PC-3 (cell line): ENCODE data around the gene PVR. TPM values are rescaled to one million over a fixed set of nuclear protein-coding genes. Genes with fewer than 3 reads are reported as not detected.

Experiments used
- ATAC-seq: fragments of 200-7000 bp; cut with Tn5 transposase; 2 replicates; pipeline ENCODE4 v1.9.1; 2020; ENCODE audit warnings: mild to moderate bottlenecking, moderate library complexity
- Bru-seq: library from RNA; stranded (reverse); fragments of 400-500 nt; gene quantifications from one replicate; lab custom pipeline; 2021; lab: Mats Ljungman, UMichigan
- BruChase-seq, 2 experiments: library from RNA; stranded (reverse); fragments of 400-500 nt; gene quantifications; one replicate each; lab custom pipeline; 2021; lab: Mats Ljungman, UMichigan
- BruUV-seq: library from RNA; stranded (reverse); fragments of 400-500 nt; replicated peaks from 2 replicates; lab custom pipeline; 2021; lab: Mats Ljungman, UMichigan
- CTCF ChIA-PET: fragments of 300-600 bp; sonication (Branson Sonifier 250); formaldehyde crosslinking; loops from one replicate; lab custom pipeline; 2022; ENCODE audit warnings: antibody characterized with exemption; lab: Charles Lee
- POLR2A ChIA-PET: fragments of 300-600 bp; sonication (Branson Sonifier 250); formaldehyde crosslinking; loops from one replicate; lab custom pipeline; 2022; ENCODE audit warnings: antibody characterized with exemption; ENCODE audit not compliant: unreplicated experiment; lab: Charles Lee
- DNase-seq: peaks from one replicate; pipeline ENCODE4 v3.0.0-alpha.2; 2015
- H2AFZ ChIP-seq: fragments of 300-600 bp; sonication (generic); 2 replicates; pipeline ENCODE4 v1.6.0; 2016; ENCODE audit warnings: antibody characterized with exemption, low read length
- H3F3A ChIP-seq: fragments of 300-600 bp; sonication (generic); one replicate; pipeline ENCODE4 v1.6.0; 2017; ENCODE audit warnings: antibody characterized with exemption, low read length, control low read depth, mild to moderate bottlenecking; ENCODE audit not compliant: unreplicated experiment
- H3K27ac ChIP-seq: fragments of 300-600 bp; sonication (generic); 2 replicates; pipeline ENCODE4 v1.5.1; 2016; ENCODE audit warnings: mild to moderate bottlenecking, low read length
- H3K27me3 ChIP-seq: fragments of 300-600 bp; sonication (generic); 2 replicates; pipeline ENCODE4 v1.6.1; 2016; ENCODE audit warnings: low read length, mixed read lengths
- H3K36me3 ChIP-seq: fragments of 300-600 bp; sonication (generic); 2 replicates; pipeline ENCODE4 v1.6.1; 2016; ENCODE audit warnings: low read depth, mixed run types, low read length, mixed read lengths
- H3K4me1 ChIP-seq: fragments of 300-600 bp; sonication (generic); 2 replicates; pipeline ENCODE4 v1.5.1; 2016; ENCODE audit warnings: low read length; ENCODE audit not compliant: insufficient read depth
- H3K4me2 ChIP-seq: fragments of 300-600 bp; sonication (generic); 2 replicates; pipeline ENCODE4 v1.6.0; 2016; ENCODE audit warnings: low read length
- H3K4me3 ChIP-seq: fragments of 300-600 bp; sonication (generic); 2 replicates; pipeline ENCODE4 v1.5.1; 2016; ENCODE audit warnings: mild to moderate bottlenecking, low read length, mixed read lengths
- H3K79me2 ChIP-seq: fragments of 300-600 bp; sonication (generic); 2 replicates; pipeline ENCODE4 v1.6.1; 2017; ENCODE audit warnings: low read length, mixed read lengths
- H3K9ac ChIP-seq: fragments of 300-600 bp; sonication (generic); 2 replicates; pipeline ENCODE4 v1.6.0; 2016; ENCODE audit warnings: mild to moderate bottlenecking, low read length
- H3K9me2 ChIP-seq: fragments of 300-600 bp; sonication (generic); replicated peaks from 2 replicates; pipeline ENCODE4 v1.6.1; 2016; ENCODE audit warnings: mixed run types, low read length, mixed read lengths
- H3K9me3 ChIP-seq: fragments of 300-600 bp; sonication (generic); 2 replicates; pipeline ENCODE4 v1.6.1; 2016; ENCODE audit warnings: low read length, mixed read lengths
- H4K20me1 ChIP-seq: fragments of 300-600 bp; sonication (generic); 2 replicates; pipeline ENCODE4 v1.6.1; 2016; ENCODE audit warnings: low read length, mixed read lengths
- CTCF ChIP-seq: fragments of 300-600 bp; sonication (generic); conservative IDR thresholded peaks from 2 replicates; pipeline ENCODE4 v1.5.1; 2017; ENCODE audit warnings: antibody characterized with exemption, low read depth, mild to moderate bottlenecking, low read length
- EZH2 ChIP-seq: fragments of 300-600 bp; sonication (generic); IDR thresholded peaks from one replicate; pipeline ENCODE4 v1.6.1; 2017; ENCODE audit warnings: antibody characterized with exemption, mild to moderate bottlenecking, low read length; ENCODE audit not compliant: unreplicated experiment
- EZH2phosphoT487 ChIP-seq: fragments of 300-600 bp; sonication (generic); IDR thresholded peaks from 2 replicates; pipeline ENCODE4 v1.6.1; 2018; ENCODE audit warnings: mild to moderate bottlenecking, antibody characterized with exemption, low read length, borderline replicate concordance
- intact Hi-C: fragments of 100-400 bp; cut with micrococcal nuclease; formaldehyde crosslinking; loops from 2 replicates; pipeline ENCODE4 v1.9.0; 2023
- long read RNA-seq: library from polyadenylated mRNA; unstranded; transcript quantifications from one replicate; pipeline ENCODE4 v2.0.0, GENCODE V29; 2021; ENCODE audit not compliant: unreplicated experiment
- total RNA-seq: library from RNA; depleted of rRNA; stranded (reverse); fragments of >200 nt; gene quantifications from 2 replicates; pipeline ENCODE4 v1.2.3, GENCODE V29; 2014; rRNA removed

PVR gene
- total RNA-seq (67.8 and 75.3 TPM in 2 replicates), Bru-seq, nascent RNA (percentile 90 among the genes with signal in this experiment), BruChase-seq, experiment 1, labeled RNA remaining after a 6-hour chase (percentile 95 among the genes with signal in this experiment), BruChase-seq, experiment 2, labeled RNA remaining after a 2-hour chase (percentile 93 among the genes with signal in this experiment)
- long read RNA-seq, transcript PVR-203 (8 exons, 3,078 nt) = minor isoform, 13 of 176 reads
- long read RNA-seq, transcript PVR-204 (6 exons, 1,344 nt) = minor isoform, 10 of 176 reads
- long read RNA-seq, transcript PVR-205 (8 exons, 3,325 nt) = major isoform, 52 of 176 reads
- long read RNA-seq, transcript PVR-202 (7 exons, 3,166 nt) = minor isoform, 5 of 176 reads
- long read RNA-seq, partial matches to known transcripts = 10 of 176 reads
- long read RNA-seq, other reads (novel, unspliced or antisense) = 84 of 176 reads

- Histone ChIP-seq H3F3A (no peaks in the 10 kb centered on the region), H3K4me3 (peak within 1 kb of the TSS; percentile 89), H2AFZ (peak within 1 kb of the TSS; percentile 82), H3K9ac (peak within 1 kb of the TSS; percentile 94), H3K9me2 (no peaks in the 10 kb centered on the region), H3K36me3 (peaks cover 10% of the 10 kb centered on the region), H3K4me2 (peak within 1 kb of the TSS; percentile 88), H3K4me1 (peaks cover 36% of the 10 kb centered on the region), H3K27me3 (no peaks in the 10 kb centered on the region), H3K27ac (peak within 1 kb of the TSS; percentile 78), H4K20me1 (peaks cover 13% of the 10 kb centered on the region), H3K9me3 (no peaks in the 10 kb centered on the region), H3K79me2 (peaks cover 48% of the 10 kb centered on the region)
- ATAC-seq = peak; percentile 83
- intact Hi-C loops = loop anchor here (5.0 kb wide), 1 partner anchor 57 kb away; no protein-coding TSS in a partner anchor
- CTCF ChIA-PET = no interaction called here
- TF ChIP-seq EZH2phosphoT487 = no peak
- no peak for TF ChIP-seq CTCF
- no peak for TF ChIP-seq EZH2
- peak; percentile 77 for DNase-seq
- POLR2A ChIA-PET = interaction anchor here (0.6 to 1.3 kb wide), 2 partner anchors 14 to 55 kb away, joined by 3 to 7 read pairs; no protein-coding TSS in a partner anchor
- no TSS peak for BruUV-seq
These were observed at the start of gene PVR for GRCh38 chr19:44643605-44644401. PVR (plus strand) TSS chr19:44643910; CDS start chr19:44644097, 187 bp downstream.

GRCh38 chr19:44596428-44597130 is 47.1 kb upstream of the PVR start:
- Histone ChIP-seq H3K36me3 (no peaks in the 10 kb centered on the region), H3F3A (no peaks in the 10 kb centered on the region), H3K9me3 (no peaks in the 10 kb centered on the region), H3K27ac (no peak overlapping the region), H3K4me2 (0 out of 2 replicates have a peak overlapping the region, but pooled peaks have one; percentile 31), H3K4me3 (no peak overlapping the region), H3K9ac (no peak overlapping the region), H3K9me2 (no peaks in the 10 kb centered on the region), H3K79me2 (no peaks in the 10 kb centered on the region), H2AFZ (no peak overlapping the region), H4K20me1 (no peaks in the 10 kb centered on the region), H3K4me1 (peaks cover 11% of the 10 kb centered on the region; the same call in 1 of the 2 replicates), H3K27me3 (no peaks in the 10 kb centered on the region)
- no peak; the same call in 1 of the 2 replicates for ATAC-seq
- BruUV-seq = no TSS peak
- no peak for TF ChIP-seq EZH2
- no peak for TF ChIP-seq CTCF
- no peak for TF ChIP-seq EZH2phosphoT487
- ChIA-PET CTCF (no interaction called here), POLR2A (no interaction called here)
- peak; percentile 25 for DNase-seq
- intact Hi-C loops = no loop called here
